NCI-H460 (cell line): ENCODE results near the gene PRTN3. TPM values are rescaled to one million over a fixed set of nuclear protein-coding genes. Genes with fewer than 3 reads are reported as not detected.
A peak's percentile ranks its signal among the peaks of the same experiment; 100 is the strongest.
"Not testable (repeated sequence)": the region's sequence is repeated elsewhere in the genome, so short reads cannot be mapped to it uniquely, and the experiment has no call there.

Experiments used
- DNase-seq: peaks from one replicate; pipeline ENCODE4 v3.0.0-alpha.2; 2016; ENCODE audit warnings: low read depth; ENCODE audit errors: extremely low read depth
- total RNA-seq: library from RNA; depleted of rRNA; stranded (reverse); fragments of >200 nt; shearing (Covaris generic); gene quantifications from 2 replicates; pipeline ENCODE4 v1.2.3, GENCODE V29; 2014

Gene PRTN3
- total RNA-seq, 1 experiment from 2014 or later = 0.50 TPM

DNA sequence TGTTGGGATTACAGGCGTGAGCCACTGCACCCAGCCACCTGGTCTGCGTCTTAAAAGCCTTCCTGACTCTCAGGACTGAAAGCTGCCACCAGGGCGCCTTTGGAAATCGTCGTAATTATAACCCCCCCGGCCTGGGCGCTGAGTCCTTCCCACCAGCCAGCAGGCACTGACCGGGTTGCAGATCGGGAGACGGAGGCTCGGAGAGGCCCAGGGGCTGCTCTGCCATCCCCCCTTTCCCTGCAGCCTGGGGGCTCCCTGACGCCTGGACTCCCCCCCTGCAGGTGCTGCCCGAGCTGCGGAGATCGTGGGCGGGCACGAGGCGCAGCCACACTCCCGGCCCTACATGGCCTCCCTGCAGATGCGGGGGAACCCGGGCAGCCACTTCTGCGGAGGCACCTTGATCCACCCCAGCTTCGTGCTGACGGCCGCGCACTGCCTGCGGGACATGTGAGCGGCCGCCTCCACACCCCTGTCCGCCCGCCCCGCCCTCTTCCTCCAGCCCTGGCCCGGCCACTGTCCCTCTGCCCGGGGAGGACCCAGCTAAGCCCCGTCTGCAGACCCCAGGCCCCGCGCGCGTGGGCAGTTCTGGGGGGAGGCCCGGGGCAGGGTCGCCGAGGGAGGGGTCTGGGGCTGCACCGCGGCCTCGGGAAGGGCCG lies 2.5 kb downstream of the PRTN3 start:
- DNase-seq = no peak

- no peak for DNase-seq
These were observed 3.2 kb downstream of the PRTN3 start for GRCh38 chr19:843836-844545.

GRCh38 chr19:844546-844971 lies 3.8 kb downstream of the PRTN3 start:
- DNase-seq = no peak

DNA sequence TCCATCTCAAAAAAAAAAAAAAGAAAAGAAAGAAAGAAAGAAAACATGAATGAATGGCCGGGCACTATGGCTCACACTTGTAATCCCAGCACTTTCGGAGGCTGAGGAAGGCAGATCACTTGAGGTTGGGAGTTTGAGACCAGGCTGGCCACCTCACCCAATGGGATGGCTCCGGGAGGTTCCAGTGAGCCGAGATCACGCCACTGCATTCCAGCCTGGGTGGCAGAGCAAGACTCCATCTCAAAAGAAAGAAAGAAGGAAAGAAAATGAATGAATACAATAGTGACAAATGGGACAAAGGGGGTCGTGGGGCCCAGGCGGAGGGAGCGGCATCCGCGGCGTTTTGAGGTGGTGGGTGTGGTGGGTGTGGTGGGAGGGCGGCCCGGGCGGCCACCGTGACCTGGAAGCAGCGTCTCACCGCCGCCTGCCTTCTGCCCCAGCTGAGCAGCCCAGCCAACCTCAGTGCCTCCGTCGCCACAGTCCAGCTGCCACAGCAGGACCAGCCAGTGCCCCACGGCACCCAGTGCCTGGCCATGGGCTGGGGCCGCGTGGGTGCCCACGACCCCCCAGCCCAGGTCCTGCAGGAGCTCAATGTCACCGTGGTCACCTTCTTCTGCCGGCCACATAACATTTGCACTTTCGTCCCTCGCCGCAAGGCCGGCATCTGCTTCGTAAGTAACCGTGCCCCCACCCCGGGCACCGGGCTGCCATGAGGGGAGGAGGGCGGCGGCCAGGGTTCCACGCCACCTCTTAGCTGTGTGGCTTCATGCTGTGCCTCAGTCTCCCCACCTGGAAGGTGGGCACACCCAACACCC lies 5.1 kb downstream of the PRTN3 start:
- DNase-seq = no peak

GRCh38 chr19:848386-848921 lies 7.7 kb downstream of the PRTN3 start:
- no peak for DNase-seq

GRCh38 chr19:849195-849594 lies 8.4 kb downstream of the PRTN3 start:
- DNase-seq = not testable (repeated sequence)

DNA sequence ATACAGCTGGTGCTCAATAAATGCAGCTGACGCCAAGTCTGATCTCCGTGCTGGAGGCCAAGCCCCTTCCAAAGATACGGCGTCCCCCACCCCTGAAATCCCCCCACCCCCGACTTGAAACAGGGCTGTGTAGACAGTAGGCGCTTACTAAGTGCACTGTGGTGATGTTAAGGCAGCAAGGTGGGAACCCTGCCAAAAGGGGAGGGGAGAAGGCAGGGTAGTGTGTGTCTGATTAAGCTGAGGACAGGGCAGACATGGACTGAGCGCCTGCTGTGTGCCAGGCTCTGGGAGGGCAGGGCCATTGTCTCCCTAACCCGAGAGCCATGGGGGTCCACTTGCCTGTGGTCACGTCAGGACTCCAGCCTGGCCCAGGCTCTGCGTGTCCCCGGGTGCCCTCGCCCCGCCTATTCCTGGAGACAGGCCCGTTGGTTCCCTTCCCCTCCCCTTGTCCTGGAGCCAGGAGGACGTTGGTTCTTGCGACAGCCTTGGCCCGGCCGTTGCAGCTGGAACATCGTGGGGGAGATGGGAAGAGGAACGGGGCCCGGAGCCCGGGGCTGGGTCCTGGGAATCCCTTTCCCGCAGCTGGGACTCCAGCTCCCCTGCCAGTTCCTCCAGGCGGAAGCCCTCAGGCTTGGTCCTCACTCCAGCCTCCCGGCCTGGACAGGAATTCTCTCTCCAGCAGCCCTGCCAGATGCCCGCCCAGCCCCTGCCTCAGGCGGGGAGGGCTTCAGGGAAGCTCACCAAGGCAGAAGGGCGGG lies 9.6 kb downstream of the PRTN3 start:
- peak; percentile 71 for DNase-seq

- no peak for DNase-seq
These were observed 10.2 kb downstream of the PRTN3 start for GRCh38 chr19:850979-851335.

- DNase-seq = no peak
These were observed 11.6 kb downstream of the PRTN3 start, which contains the start of gene ELANE for GRCh38 chr19:852136-853013. Gene ELANE, plus strand, starts transcription at chr19:852303. Its CDS starts 26 bp downstream, at chr19:852329.

- no peak for DNase-seq
These were observed 12.3 kb downstream of the PRTN3 start for GRCh38 chr19:853014-853585.

DNA sequence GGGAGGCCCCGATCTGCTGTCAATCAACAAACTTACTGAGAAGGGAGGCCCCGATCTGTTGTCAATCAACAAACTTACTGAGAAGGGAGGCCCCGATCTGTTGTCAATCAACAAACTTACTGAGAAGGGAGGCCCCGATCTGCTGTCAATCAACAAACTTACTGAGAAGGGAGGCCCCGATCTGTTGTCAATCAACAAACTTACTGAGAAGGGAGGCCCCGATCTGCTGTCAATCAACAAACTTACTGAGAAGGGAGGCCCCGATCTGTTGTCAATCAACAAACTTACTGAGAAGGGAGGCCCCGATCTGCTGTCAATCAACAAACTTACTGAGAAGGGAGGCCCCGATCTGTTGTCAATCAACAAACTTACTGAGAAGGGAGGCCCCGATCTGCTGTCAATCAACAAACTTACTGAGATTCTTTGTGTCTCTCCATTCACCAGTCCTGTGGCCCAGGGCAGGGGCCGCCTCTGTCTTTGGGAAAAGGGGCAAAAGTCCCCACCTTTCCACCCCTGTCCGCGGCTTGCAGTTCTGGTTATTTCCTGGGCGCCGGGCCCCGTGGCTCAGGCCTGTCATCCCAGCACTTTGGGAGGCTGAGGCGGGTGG lies 12.9 kb downstream of the PRTN3 start:
- DNase-seq = not testable (repeated sequence)

GRCh38 chr19:854549-854948 lies 13.8 kb downstream of the PRTN3 start:
- no peak for DNase-seq

GRCh38 chr19:855142-855541 lies 14.3 kb downstream of the PRTN3 start:
- no peak for DNase-seq

DNA sequence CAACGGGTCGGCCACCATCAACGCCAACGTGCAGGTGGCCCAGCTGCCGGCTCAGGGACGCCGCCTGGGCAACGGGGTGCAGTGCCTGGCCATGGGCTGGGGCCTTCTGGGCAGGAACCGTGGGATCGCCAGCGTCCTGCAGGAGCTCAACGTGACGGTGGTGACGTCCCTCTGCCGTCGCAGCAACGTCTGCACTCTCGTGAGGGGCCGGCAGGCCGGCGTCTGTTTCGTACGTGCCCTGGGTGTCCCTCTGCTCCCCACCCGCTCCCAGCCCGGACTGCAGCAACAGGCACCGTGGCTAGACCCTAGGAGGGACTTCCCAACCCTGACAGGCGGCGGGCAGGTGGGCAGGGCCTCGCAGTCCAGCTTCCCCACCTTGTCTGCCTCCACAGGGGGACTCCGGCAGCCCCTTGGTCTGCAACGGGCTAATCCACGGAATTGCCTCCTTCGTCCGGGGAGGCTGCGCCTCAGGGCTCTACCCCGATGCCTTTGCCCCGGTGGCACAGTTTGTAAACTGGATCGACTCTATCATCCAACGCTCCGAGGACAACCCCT lies 14.8 kb downstream of the PRTN3 start:
- DNase-seq = no peak

- no peak for DNase-seq
These were observed 17.5 kb downstream of the PRTN3 start for GRCh38 chr19:858284-858683.

DNA sequence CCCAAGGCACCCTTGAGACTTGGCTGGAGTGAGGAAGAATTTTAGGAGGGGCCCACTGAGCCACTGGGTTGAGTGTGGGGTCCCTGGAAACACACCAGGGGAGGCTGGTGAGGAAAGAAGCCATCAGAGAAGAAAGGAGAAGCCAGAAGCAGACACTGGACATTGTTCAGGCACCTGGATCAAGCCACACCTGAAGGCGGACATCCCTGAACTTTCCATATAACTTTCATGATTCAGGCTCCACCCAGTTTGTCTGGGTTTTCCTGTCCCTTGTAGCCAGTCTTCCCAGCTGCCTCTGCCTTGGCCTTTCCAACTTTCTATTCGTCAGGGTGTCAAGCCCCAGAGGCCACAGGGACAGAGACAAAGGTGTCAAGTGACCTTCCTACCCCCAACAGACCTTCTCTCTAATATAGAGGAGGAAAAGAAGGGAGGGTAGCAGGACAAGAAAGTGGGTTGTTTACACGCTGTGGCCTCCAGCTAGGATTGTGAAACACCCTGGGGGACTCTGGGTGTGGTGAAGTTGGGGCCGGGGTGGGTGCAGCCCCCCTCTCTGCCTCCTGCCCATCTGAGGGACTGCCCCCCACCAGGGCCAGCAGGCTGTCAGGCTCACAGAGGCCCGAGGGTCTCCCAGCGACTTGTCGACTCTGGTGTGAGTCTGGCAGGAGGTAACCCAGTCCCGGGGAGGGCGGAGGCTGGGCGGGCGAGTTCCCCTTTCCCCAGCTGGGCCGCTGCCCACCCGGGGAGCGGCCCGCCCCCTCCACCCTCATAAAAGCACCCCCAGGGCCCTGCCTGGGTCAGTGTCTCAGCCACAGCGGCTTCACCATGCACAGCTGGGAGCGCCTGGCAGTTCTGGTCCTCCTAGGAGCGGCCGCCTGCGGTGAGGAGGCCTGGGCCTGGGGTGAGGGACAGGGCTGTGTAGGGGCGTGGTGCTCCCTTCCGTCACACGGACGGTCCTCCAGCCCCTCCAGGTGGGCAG lies 18.4 kb downstream of the PRTN3 start, which contains the start of gene CFD:
TSS of gene CFD (plus strand) at position 797 of the 976 bp plus-strand sequence. CDS start at position 823, 26 bp downstream.
- DNase-seq = no peak

- DNase-seq = no peak
These were observed 20.4 kb downstream of the PRTN3 start for GRCh38 chr19:861141-861755.
